Naive thymus-derived CD4-positive, alpha-beta T cell (primary cell): ENCODE measurements around the gene TPD52L2. TPM values are rescaled to one million over a fixed set of nuclear protein-coding genes. Genes with fewer than 3 reads are reported as not detected.
"Not testable (repeated sequence)": the region's sequence is repeated elsewhere in the genome, so short reads cannot be mapped to it uniquely, and the experiment has no call there.

Experiments
- ATAC-seq: fragments of 150-1000 bp; cut with Tn5 transposase; 2 replicates; pipeline ENCODE4 v1.10.0; 2021; ENCODE audit warnings: mild to moderate bottlenecking, moderate library complexity
- CTCF ChIA-PET: fragments of 350-600 bp; sonication (Branson Sonifier 250); formaldehyde crosslinking; loops from one replicate; lab custom pipeline; 2021; ENCODE audit warnings: antibody characterized with exemption; lab: Charles Lee
- POLR2A ChIA-PET: fragments of 350-600 bp; sonication (Branson Sonifier 250); formaldehyde crosslinking; loops from one replicate; lab custom pipeline; 2021; ENCODE audit warnings: antibody characterized with exemption, inconsistent platforms; lab: Charles Lee
- DNase-seq, 9 donors: peaks; one replicate each; pipeline versions ENCODE4 v3.0.0 to v3.0.0-alpha.2; 2020 to 2022; ENCODE audit warnings: mixed read lengths in 1 of 9
- H3K27ac ChIP-seq: one replicate; pipeline ENCODE4 v1.7.0; 2013; ENCODE audit warnings: mild to moderate bottlenecking, low read depth, low read length, moderate library complexity
- H3K27me3 ChIP-seq, 2 donors: one replicate each; pipeline ENCODE4 v1.7.0; 2013; ENCODE audit warnings: low read length in 2 of 2, mild to moderate bottlenecking in 2 of 2, moderate library complexity in 2 of 2; ENCODE audit not compliant: control insufficient read depth in 2 of 2, insufficient read depth in 2 of 2
- H3K36me3 ChIP-seq, 3 experiments: 1 replicate in 2 of 3; 2 replicates in 1 of 3; pipeline ENCODE4 v1.7.0; 2013; ENCODE audit warnings: low read length in 3 of 3, mild to moderate bottlenecking in 3 of 3, moderate library complexity in 1 of 3; ENCODE audit not compliant: insufficient read depth in 3 of 3, control insufficient read depth in 2 of 3
- H3K4me1 ChIP-seq, 2 donors: one replicate each; pipeline ENCODE4 v1.7.0; 2013; ENCODE audit warnings: low read length in 2 of 2, mild to moderate bottlenecking in 2 of 2, moderate library complexity in 1 of 2; ENCODE audit not compliant: control insufficient read depth in 2 of 2, insufficient read depth in 2 of 2
- H3K4me3 ChIP-seq: 2 replicates; pipeline ENCODE4 v1.7.0; 2013; ENCODE audit warnings: mild to moderate bottlenecking, low read length
- H3K9me3 ChIP-seq, 3 experiments: 1 replicate in 2 of 3; 2 replicates in 1 of 3; pipeline ENCODE4 v1.7.0; 2013; ENCODE audit warnings: low read length in 3 of 3; ENCODE audit not compliant: control insufficient read depth in 2 of 3
- H3K27ac Mint-ChIP-seq, 9 donors: one replicate each; pipeline ENCODE4 v1.8.0; 2020 to 2022; ENCODE audit warnings: mixed read lengths in 9 of 9, mild to moderate bottlenecking in 8 of 9, moderate library complexity in 5 of 9, inconsistent platforms in 2 of 9
- H3K27me3 Mint-ChIP-seq, 5 donors: one replicate each; pipeline ENCODE4 v1.8.0; 2021 to 2022; ENCODE audit warnings: mixed read lengths in 5 of 5, mild to moderate bottlenecking in 1 of 5
- H3K36me3 Mint-ChIP-seq, 5 donors: one replicate each; pipeline ENCODE4 v1.8.0; 2020 to 2022; ENCODE audit warnings: mixed read lengths in 5 of 5, mild to moderate bottlenecking in 3 of 5, inconsistent platforms in 1 of 5
- H3K4me1 Mint-ChIP-seq, 7 donors: one replicate each; pipeline ENCODE4 v1.8.0; 2020 to 2022; ENCODE audit warnings: mixed read lengths in 7 of 7, mild to moderate bottlenecking in 3 of 7, inconsistent platforms in 1 of 7
- H3K4me3 Mint-ChIP-seq, 10 donors: one replicate each; pipeline ENCODE4 v1.8.0; 2020 to 2022; ENCODE audit warnings: mild to moderate bottlenecking in 10 of 10, mixed read lengths in 10 of 10, moderate library complexity in 6 of 10, inconsistent platforms in 2 of 10
- H3K9me3 Mint-ChIP-seq, 11 donors: one replicate each; pipeline ENCODE4 v1.8.0; 2020 to 2022; ENCODE audit warnings: mixed read lengths in 11 of 11, mild to moderate bottlenecking in 4 of 11, inconsistent platforms in 1 of 11, moderate library complexity in 1 of 11
- intact Hi-C, 2 donors: fragments of 100-400 bp; cut with micrococcal nuclease; formaldehyde crosslinking; loops; one replicate each; pipeline ENCODE4 v1.15.1; 2023
- polyA plus RNA-seq, 2 donors: library from polyadenylated mRNA; unstranded; fragments of 300-500 nt; fragmentation: Illumina TruSeq; gene quantifications; one replicate each; pipeline ENCODE4 v1.2.3, GENCODE V29; 2021
- total RNA-seq, 6 experiments: library from RNA in 5 of 6; stranded (reverse) in 5 of 6; gene quantifications; 1 replicate in 5 of 6; 2 replicates in 1 of 6; pipeline ENCODE4 v1.2.3 and lab custom pipeline; 2021 to 2026

The TPD52L2 gene
- total and polyA plus RNA-seq, 7 experiments from 2014 or later = 33.7 to 84.0 (median 47.5) TPM

GRCh38 chr20:63929071-63929470, 64.0 kb downstream of the TPD52L2 start:
- peaks cover 8 to 78% (median 19%) of the 10 kb centered on the region in 3 experiments for H3K36me3 ChIP-seq
- Mint-ChIP-seq H3K9me3 (no peaks in the 10 kb centered on the region), H3K27ac (no peak overlapping the region), H3K27me3 (no peaks in the 10 kb centered on the region), H3K36me3 (peaks cover 4 to 58% (median 10%) of the 10 kb centered on the region in 5 donors), H3K4me1 (peaks cover 16 to 29% (median 20%) of the 10 kb centered on the region in 7 donors), H3K4me3 (no peak overlapping the region)
- H3K9me3 ChIP-seq = no peaks in the 10 kb centered on the region
- no peak overlapping the region for H3K27ac ChIP-seq
- H3K4me1 ChIP-seq = no peaks in the 10 kb centered on the region
- no peak for ATAC-seq
- ChIA-PET POLR2A (interaction anchor here (0.7 kb wide), 1 partner anchor 18 kb away, joined by 3 read pairs; no protein-coding TSS in a partner anchor), CTCF (interaction anchor here (1.3 kb wide), 1 partner anchor 19 kb away, joined by 3 read pairs; no protein-coding TSS in a partner anchor)
- no peak overlapping the region for H3K4me3 ChIP-seq
- no peak for DNase-seq
- no peaks in the 10 kb centered on the region for H3K27me3 ChIP-seq
- intact Hi-C loops = no loop called here

- ATAC-seq, H3K4me1 ChIP-seq, H3K4me3 ChIP-seq, H3K9me3 ChIP-seq, H3K27me3 Mint-ChIP-seq, H3K27ac Mint-ChIP-seq, H3K4me3 Mint-ChIP-seq, H3K9me3 Mint-ChIP-seq, H3K27me3 ChIP-seq, DNase-seq, intact Hi-C loops, CTCF ChIA-PET, H3K27ac ChIP-seq: not testable (repeated sequence)
- Mint-ChIP-seq H3K4me1 (peaks cover 14 to 28% (median 17%) of the 10 kb centered on the region in 7 donors), H3K36me3 (peaks cover 4 to 58% (median 10%) of the 10 kb centered on the region in 5 donors)
- H3K36me3 ChIP-seq = peaks cover 8 to 82% (median 19%) of the 10 kb centered on the region in 3 experiments
- POLR2A ChIA-PET = interaction anchor here (0.7 kb wide), 1 partner anchor 18 kb away, joined by 3 read pairs; no protein-coding TSS in a partner anchor
Observed at GRCh38 chr20:63929473-63929883, 64.4 kb downstream of the TPD52L2 start.

GRCh38 chr20:63930971-63931553, 66.0 kb downstream of the TPD52L2 start:
- H3K27me3 Mint-ChIP-seq = no peaks in the 10 kb centered on the region
- POLR2A ChIA-PET = interaction anchor here (1.0 kb wide), 1 partner anchor 30 kb away, joined by 5 read pairs; no protein-coding TSS in a partner anchor
- peaks cover 8 to 93% (median 24%) of the 10 kb centered on the region in 3 experiments for H3K36me3 ChIP-seq
- DNase-seq (no peak), ATAC-seq (no peak)
- no peaks in the 10 kb centered on the region for H3K27me3 ChIP-seq
- CTCF ChIA-PET = no interaction called here
- H3K4me3 Mint-ChIP-seq = no peak overlapping the region
- no peaks in the 10 kb centered on the region for H3K9me3 ChIP-seq
- H3K4me3 ChIP-seq = no peak overlapping the region
- H3K36me3 Mint-ChIP-seq = peaks cover 7 to 63% (median 13%) of the 10 kb centered on the region in 5 donors
- intact Hi-C loops = no loop called here
- peaks cover 5 to 17% (median 12%) of the 10 kb centered on the region in 7 donors for H3K4me1 Mint-ChIP-seq
- no peaks in the 10 kb centered on the region for H3K9me3 Mint-ChIP-seq
- H3K27ac ChIP-seq = no peak overlapping the region
- H3K27ac Mint-ChIP-seq = no peak overlapping the region
- no peaks in the 10 kb centered on the region for H3K4me1 ChIP-seq

- no peaks in the 10 kb centered on the region for H3K27me3 ChIP-seq
- ChIA-PET POLR2A (interaction anchor here (1.0 kb wide), 1 partner anchor 30 kb away, joined by 5 read pairs; no protein-coding TSS in a partner anchor), CTCF (no interaction called here)
- Mint-ChIP-seq H3K27me3 (no peaks in the 10 kb centered on the region), H3K9me3 (peaks cover 0 to 2% (median 0%) of the 10 kb centered on the region in 11 donors), H3K4me1 (peaks cover 0 to 13% (median 7%) of the 10 kb centered on the region in 7 donors), H3K27ac (no peak overlapping the region), H3K36me3 (peaks cover 9 to 60% (median 13%) of the 10 kb centered on the region in 5 donors), H3K4me3 (no peak overlapping the region)
- peaks cover 8 to 89% (median 24%) of the 10 kb centered on the region in 3 experiments for H3K36me3 ChIP-seq
- no peaks in the 10 kb centered on the region for H3K9me3 ChIP-seq
- H3K4me3 ChIP-seq = no peak overlapping the region
- no peak overlapping the region for H3K27ac ChIP-seq
- H3K4me1 ChIP-seq = no peaks in the 10 kb centered on the region
- ATAC-seq (no peak), DNase-seq (no peak)
- intact Hi-C loops = no loop called here
Observed at GRCh38 chr20:63931735-63932134, 66.7 kb downstream of the TPD52L2 start.

GRCh38 chr20:63932606-63933160, 67.6 kb downstream of the TPD52L2 start:
- Histone ChIP-seq H3K4me3 (no peak overlapping the region), H3K4me1 (no peaks in the 10 kb centered on the region), H3K27ac (no peak overlapping the region), H3K36me3 (peaks cover 8 to 85% (median 24%) of the 10 kb centered on the region in 3 experiments), H3K27me3 (no peaks in the 10 kb centered on the region), H3K9me3 (no peaks in the 10 kb centered on the region)
- intact Hi-C loops = no loop called here
- H3K4me3 Mint-ChIP-seq = no peak overlapping the region
- no peak for ATAC-seq
- ChIA-PET CTCF (no interaction called here), POLR2A (interaction anchor here (0.6 kb wide), 1 partner anchor 196 kb away, joined by 3 read pairs; no protein-coding TSS in a partner anchor)
- no peak for DNase-seq
- H3K27ac Mint-ChIP-seq = peak overlapping the region in 1 of 9 donors; percentile 48
- H3K36me3 Mint-ChIP-seq = peaks cover 9 to 52% (median 13%) of the 10 kb centered on the region in 5 donors
- H3K9me3 Mint-ChIP-seq = peaks cover 0 to 2% (median 0%) of the 10 kb centered on the region in 11 donors
- no peaks in the 10 kb centered on the region for H3K27me3 Mint-ChIP-seq
- peaks cover 0 to 8% (median 5%) of the 10 kb centered on the region in 7 donors for H3K4me1 Mint-ChIP-seq

GRCh38 chr20:63933646-63934045, 68.6 kb downstream of the TPD52L2 start:
- Histone ChIP-seq H3K27me3 (no peaks in the 10 kb centered on the region), H3K27ac (no peak overlapping the region), H3K4me3 (no peak overlapping the region), H3K9me3 (no peaks in the 10 kb centered on the region), H3K4me1 (no peaks in the 10 kb centered on the region), H3K36me3 (peaks cover under 1 to 76% (median 17%) of the 10 kb centered on the region in 3 experiments)
- intact Hi-C loops = no loop called here
- DNase-seq (no peak), ATAC-seq (no peak)
- peaks cover 0 to 9% (median 3%) of the 10 kb centered on the region in 7 donors for H3K4me1 Mint-ChIP-seq
- H3K27ac Mint-ChIP-seq = no peak overlapping the region
- peaks cover 0 to 2% (median 0%) of the 10 kb centered on the region in 11 donors for H3K9me3 Mint-ChIP-seq
- H3K27me3 Mint-ChIP-seq = no peaks in the 10 kb centered on the region
- H3K36me3 Mint-ChIP-seq = peaks cover 3 to 44% (median 6%) of the 10 kb centered on the region in 5 donors
- CTCF ChIA-PET = interaction anchor here (0.9 kb wide), 1 partner anchor 16 kb away, joined by 3 read pairs; no protein-coding TSS in a partner anchor
- POLR2A ChIA-PET = interaction anchor here (0.7 kb wide), 1 partner anchor 40 kb away, joined by 3 read pairs; no protein-coding TSS in a partner anchor
- no peak overlapping the region for H3K4me3 Mint-ChIP-seq
